H1 (cell line): ENCODE data around the gene NELL1. TPM values are rescaled to one million over a fixed set of nuclear protein-coding genes. Genes with fewer than 3 reads are reported as not detected.

ENCODE experiments used
- CTCF ChIA-PET: fragments of 300-600 bp; sonication (Branson Sonifier 250); formaldehyde crosslinking; loops from one replicate; lab custom pipeline; 2021; ENCODE audit not compliant: partially characterized antibody; lab: Charles Lee
- POLR2A ChIA-PET: fragments of 300-600 bp; sonication (Branson Sonifier 250); formaldehyde crosslinking; loops from one replicate; lab custom pipeline; 2021; ENCODE audit warnings: inconsistent platforms; ENCODE audit not compliant: partially characterized antibody; lab: Charles Lee
- DNase-seq, 2 experiments: peaks; one replicate each; pipeline versions ENCODE4 v3.0.0 to v3.0.0-alpha.2; 2010 to 2022; ENCODE audit warnings: low spot score in 2 of 2, low read depth in 1 of 2, mixed read lengths in 1 of 2
- FAIRE-seq: peaks from 2 replicates; lab custom pipeline; 2011; peaks lifted over from hg19 to GRCh38; lab: Jason Lieb, UNC
- H2AFZ ChIP-seq: 2 replicates; pipeline ENCODE4 v1.8.1; 2012; ENCODE audit warnings: low read length, inconsistent platforms
- H2AK5ac ChIP-seq: 2 replicates; pipeline ENCODE4 v1.6.1; 2013; ENCODE audit warnings: low read depth, low read length
- H2BK120ac ChIP-seq: replicated peaks from 2 replicates; pipeline ENCODE3; 2013; ENCODE audit warnings: low read depth, low read length, inconsistent platforms
- H2BK12ac ChIP-seq: 2 replicates; pipeline ENCODE4 v1.6.1; 2013; ENCODE audit warnings: low read depth, low read length
- H2BK15ac ChIP-seq: 2 replicates; pipeline ENCODE4 v1.6.1; 2013; ENCODE audit warnings: low read length
- H2BK20ac ChIP-seq: 2 replicates; pipeline ENCODE4 v1.6.1; 2013; ENCODE audit warnings: low read length
- H2BK5ac ChIP-seq: 2 replicates; pipeline ENCODE4 v1.6.1; 2013; ENCODE audit warnings: low read depth, low read length
- H3K14ac ChIP-seq: 2 replicates; pipeline ENCODE4 v1.6.1; 2013; ENCODE audit warnings: inconsistent platforms; ENCODE audit not compliant: insufficient read length
- H3K18ac ChIP-seq: 2 replicates; pipeline ENCODE4 v1.6.1; 2013; ENCODE audit warnings: low read length; ENCODE audit errors: extremely low read depth
- H3K23ac ChIP-seq: 2 replicates; pipeline ENCODE4 v1.6.1; 2013; ENCODE audit warnings: inconsistent platforms; ENCODE audit not compliant: insufficient read length
- H3K23me2 ChIP-seq: 2 replicates; pipeline ENCODE4 v1.6.1; 2013; ENCODE audit warnings: low read depth, low read length
- H3K27ac ChIP-seq: 2 replicates; pipeline ENCODE4 v1.6.1; 2011; ENCODE audit warnings: low read depth, low read length, inconsistent platforms
- H3K27me3 ChIP-seq, 4 experiments: replicated peaks in 1 of 4; 1 replicate in 1 of 4; 2 replicates in 3 of 4; pipeline versions ENCODE4 v1.6.1 to v1.8.1; 2011 to 2013; ENCODE audit warnings: low read length in 3 of 4, mild to moderate bottlenecking in 3 of 4, inconsistent platforms in 2 of 4, mixed read lengths in 2 of 4, moderate library complexity in 1 of 4; ENCODE audit not compliant: control insufficient read depth in 3 of 4, insufficient read depth in 3 of 4; ENCODE audit errors: extremely low read depth in 1 of 4
- H3K36me3 ChIP-seq, 4 experiments: 2 replicates each; pipeline versions ENCODE4 v1.6.1 to v1.8.1; 2011 to 2013; ENCODE audit warnings: mild to moderate bottlenecking in 4 of 4, low read length in 3 of 4, moderate library complexity in 2 of 4, control low read depth in 1 of 4, inconsistent platforms in 1 of 4; ENCODE audit not compliant: insufficient read depth in 4 of 4, control insufficient read depth in 2 of 4
- H3K4ac ChIP-seq: replicated peaks from 2 replicates; pipeline ENCODE3; 2013; ENCODE audit warnings: low read length, low read depth, mixed read lengths, inconsistent platforms; ENCODE audit not compliant: insufficient read length
- H3K4me1 ChIP-seq, 4 experiments: replicated peaks in 1 of 4; 1 replicate in 1 of 4; 2 replicates in 3 of 4; pipeline versions ENCODE4 v1.6.1 to v1.8.1; 2011 to 2013; ENCODE audit warnings: low read length in 3 of 4, inconsistent platforms in 2 of 4, mixed read lengths in 1 of 4; ENCODE audit not compliant: insufficient read depth in 4 of 4, control insufficient read depth in 3 of 4
- H3K4me2 ChIP-seq, 2 experiments: 2 replicates each; pipeline versions ENCODE4 v1.6.1 to v1.8.1; 2011 to 2013; ENCODE audit warnings: low read depth in 2 of 2, low read length in 2 of 2, control low read depth in 1 of 2, inconsistent platforms in 1 of 2, mild to moderate bottlenecking in 1 of 2; ENCODE audit not compliant: insufficient read depth in 1 of 2
- H3K4me3 ChIP-seq, 4 experiments: fragments of 200-600, 300-600 bp in 1 of 4; sonication (generic), shearing (Covaris generic), sonication (Bioruptor Twin) in 1 of 4; 2 replicates each; pipeline versions ENCODE4 v1.5.1 to v1.8.1; 2011 to 2016; ENCODE audit warnings: low read length in 4 of 4, low read depth in 3 of 4, control low read depth in 2 of 4, inconsistent platforms in 2 of 4, mild to moderate bottlenecking in 2 of 4, mixed read lengths in 1 of 4, moderate library complexity in 1 of 4; ENCODE audit not compliant: insufficient read depth in 2 of 4; ENCODE audit errors: extremely low read depth in 1 of 4
- H3K56ac ChIP-seq: replicated peaks from 2 replicates; pipeline ENCODE3; 2013; ENCODE audit warnings: low read depth, mild to moderate bottlenecking, mixed read lengths, low read length, inconsistent platforms; ENCODE audit not compliant: insufficient read length
- H3K79me1 ChIP-seq: 2 replicates; pipeline ENCODE4 v1.6.1; 2013; ENCODE audit warnings: low read depth, low read length, control low read depth
- H3K79me2 ChIP-seq, 2 experiments: 2 replicates each; pipeline versions ENCODE4 v1.6.1 to v1.8.1; 2012 to 2013; ENCODE audit warnings: low read length in 2 of 2, mild to moderate bottlenecking in 2 of 2, inconsistent platforms in 1 of 2; ENCODE audit not compliant: insufficient read depth in 2 of 2, control insufficient read depth in 1 of 2
- H3K9ac ChIP-seq, 4 experiments: replicated peaks in 1 of 4; 1 replicate in 1 of 4; 2 replicates in 3 of 4; pipeline versions ENCODE4 v1.6.1 to v1.8.1; 2011 to 2013; ENCODE audit warnings: low read depth in 3 of 4, low read length in 3 of 4, control low read depth in 2 of 4, mild to moderate bottlenecking in 2 of 4, moderate library complexity in 2 of 4, inconsistent platforms in 1 of 4; ENCODE audit errors: extremely low read depth in 1 of 4
- H3K9me3 ChIP-seq, 2 experiments: 2 replicates each; pipeline versions ENCODE4 v1.6.1 to v1.8.1; 2012 to 2013; ENCODE audit warnings: mild to moderate bottlenecking in 2 of 2, moderate library complexity in 2 of 2, control low read depth in 1 of 2, inconsistent platforms in 1 of 2, low read depth in 1 of 2, low read length in 1 of 2, mixed read lengths in 1 of 2; ENCODE audit not compliant: insufficient read depth in 2 of 2
- H4K20me1 ChIP-seq, 2 experiments: replicated peaks in 1 of 2; 2 replicates each; pipeline versions ENCODE3 to v1.8.1; 2011 to 2013; ENCODE audit warnings: inconsistent platforms in 2 of 2, low read length in 2 of 2, mild to moderate bottlenecking in 1 of 2; ENCODE audit not compliant: insufficient read depth in 2 of 2, control insufficient read depth in 1 of 2
- H4K5ac ChIP-seq: 2 replicates; pipeline ENCODE4 v1.6.1; 2013; ENCODE audit warnings: low read length, low read depth, mixed read lengths, inconsistent platforms; ENCODE audit not compliant: insufficient read length
- H4K8ac ChIP-seq: 2 replicates; pipeline ENCODE4 v1.8.0; 2013; ENCODE audit warnings: mild to moderate bottlenecking, moderate library complexity, low read length, inconsistent platforms; ENCODE audit not compliant: insufficient read depth; ENCODE audit errors: extremely low read depth
- H4K91ac ChIP-seq: replicated peaks from 2 replicates; pipeline ENCODE3; 2013; ENCODE audit warnings: low read length, mixed read lengths, inconsistent platforms; ENCODE audit not compliant: insufficient read length
- ASH2L ChIP-seq: fragments of 200-600, 300-600 bp; sonication (generic); IDR thresholded peaks from one replicate; pipeline ENCODE4 v1.7.1; 2017; ENCODE audit warnings: low read length
- BACH1 ChIP-seq: IDR thresholded peaks from 2 replicates; pipeline ENCODE4 v1.6.1; 2012; ENCODE audit warnings: low read length, improper control_type of control experiment
- CHD1 ChIP-seq: IDR thresholded peaks from 2 replicates; pipeline ENCODE4 v1.6.1; 2012; ENCODE audit warnings: low read depth, low read length, improper control_type of control experiment
- GABPA ChIP-seq: IDR thresholded peaks from 2 replicates; pipeline ENCODE4 v1.6.1; 2011; ENCODE audit warnings: mild to moderate bottlenecking, low read length, moderate library complexity, borderline replicate concordance; ENCODE audit not compliant: insufficient read depth
- KDM1A ChIP-seq: fragments of 200-600, 300-600 bp; sonication (generic); IDR thresholded peaks from 2 replicates; pipeline ENCODE4 v1.7.1; 2016; ENCODE audit warnings: mild to moderate bottlenecking, low read length, borderline replicate concordance
- MAFK ChIP-seq: IDR thresholded peaks from 2 replicates; pipeline ENCODE4 v1.6.1; 2012; ENCODE audit warnings: low read depth, mild to moderate bottlenecking, improper control_type of control experiment, low read length
- RAD21 ChIP-seq, 2 experiments: IDR thresholded peaks in 1 of 2; conservative IDR thresholded peaks in 1 of 2; 2 replicates each; pipeline ENCODE4 v1.6.1; 2011; ENCODE audit warnings: low read depth in 2 of 2, low read length in 2 of 2, improper control_type of control experiment in 1 of 2, inconsistent platforms in 1 of 2, mild to moderate bottlenecking in 1 of 2, moderate library complexity in 1 of 2
- SIRT6 ChIP-seq: IDR thresholded peaks from one replicate; pipeline ENCODE4 v1.7.1; 2012; ENCODE audit warnings: low read length, inconsistent platforms
- SUZ12 ChIP-seq: fragments of 200-600 bp; sonication (generic); IDR thresholded peaks from 2 replicates; pipeline ENCODE4 v1.6.1; 2012; ENCODE audit warnings: mild to moderate bottlenecking, inconsistent platforms, low read length, moderate library complexity, mixed read lengths
- TEAD4 ChIP-seq: IDR thresholded peaks from 2 replicates; pipeline ENCODE4 v1.6.1; 2012; ENCODE audit warnings: low read depth, low read length, inconsistent platforms, mixed read lengths
- ZNF274 ChIP-seq: IDR thresholded peaks from 2 replicates; pipeline ENCODE4 v1.7.0; 2012; ENCODE audit warnings: low read length, borderline replicate concordance; ENCODE audit errors: extremely low read depth
- WGBS, 2 experiments: shearing (Covaris generic) in 1 of 2; methylation state at CpG; one replicate each; pipeline versions ENCODE4 v1.1.6 to v1.1.7; 2013 to 2015; ENCODE audit warnings: low lambda C conversion rate in 2 of 2, mixed read lengths in 2 of 2, inconsistent platforms in 1 of 2, low coverage in 1 of 2, missing lambda C conversion rate in 1 of 2; ENCODE audit not compliant: insufficient replicate concordance in 2 of 2, insufficient coverage in 1 of 2, insufficient read length in 1 of 2; ENCODE audit errors: extremely low coverage in 1 of 2, missing lambda C conversion rate in 1 of 2; 5-methylcytosine and 5-hydroxymethylcytosine counted together
- polyA plus RNA-seq, 7 experiments: library from polyadenylated mRNA; depleted of rRNA in 3 of 7; stranded (reverse) in 5 of 7; unstranded in 2 of 7; fragments of >200 nt in 5 of 7; fragments of 200-250 nt in 2 of 7; gene quantifications; 1 replicate in 5 of 7; 2 replicates in 1 of 7; 4 replicates in 1 of 7; pipeline versions ENCODE4 v1.2.1 to v1.2.3, GENCODE V29; 2011 to 2013; ENCODE audit warnings: missing spikeins in 2 of 7, mixed read lengths in 2 of 7
- total RNA-seq: library from RNA; stranded (reverse); fragmentation: NEBNext Ultra II Directional; extraction: Animal tissue kit (Norgen Biotek cat#: 25700); gene quantifications from 2 replicates; pipeline ENCODE4 v1.2.1, GENCODE V29; 2021
- TF ChIP-seq, protein P1 (sequence below): IDR thresholded peaks from 2 replicates; pipeline ENCODE4 v1.6.1; 2012; ENCODE audit warnings: inconsistent platforms

The NELL1 gene
- total and polyA plus RNA-seq, 2 of the 8 experiments (the other 6 are each of a cell fraction or from before 2014, with no cell fraction given), result 0.21 TPM; not detected in 1

- no peak overlapping the region for H3K27ac ChIP-seq
- no peak overlapping the region for H3K23ac ChIP-seq
- no peak overlapping the region for H2BK12ac ChIP-seq
- no peak overlapping the region for H2BK15ac ChIP-seq
- no peak overlapping the region for H2AFZ ChIP-seq
- WGBS, 2 experiments, result 97% methylated on average over 4 of the region's 4 CpGs; no CpG with 5 or more reads in 1 of the 2 experiments
- H3K9ac ChIP-seq, result no peak overlapping the region
- ChIA-PET POLR2A (no interaction called here), CTCF (no interaction called here)
- no peak overlapping the region for H2AK5ac ChIP-seq
- H3K9me3 ChIP-seq, result no peaks in the 10 kb centered on the region
- H2BK120ac ChIP-seq, result no peak overlapping the region
- no peak overlapping the region for H2BK5ac ChIP-seq
- H3K14ac ChIP-seq, result no peak overlapping the region
- H4K91ac ChIP-seq, result no peak overlapping the region
- H3K18ac ChIP-seq, result no peak overlapping the region
- no peaks in the 10 kb centered on the region for H4K20me1 ChIP-seq
- TF ChIP-seq SIRT6 (no peak), CHD1 (no peak), MAFK (no peak), TEAD4 (no peak), BACH1 (no peak), ASH2L (no peak), RAD21 (IDR thresholded peaks at IDR 0.05 in 1 of 2, conservative IDR thresholded peaks at IDR 0.05 in 1 of 2; ENCODE audit: low read depth in 2 of 2, low read length in 2 of 2) (no peak), SUZ12 (no peak), KDM1A (no peak), GABPA (no peak), ZNF274 (no peak)
- TF ChIP-seq, protein P1, sequence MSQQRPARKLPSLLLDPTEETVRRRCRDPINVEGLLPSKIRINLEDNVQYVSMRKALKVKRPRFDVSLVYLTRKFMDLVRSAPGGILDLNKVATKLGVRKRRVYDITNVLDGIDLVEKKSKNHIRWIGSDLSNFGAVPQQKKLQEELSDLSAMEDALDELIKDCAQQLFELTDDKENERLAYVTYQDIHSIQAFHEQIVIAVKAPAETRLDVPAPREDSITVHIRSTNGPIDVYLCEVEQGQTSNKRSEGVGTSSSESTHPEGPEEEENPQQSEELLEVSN, result no peak
- no peaks in the 10 kb centered on the region for H3K79me2 ChIP-seq
- H3K56ac ChIP-seq, result no peak overlapping the region
- DNase-seq (no peak), FAIRE-seq (no peak)
- H3K36me3 ChIP-seq, result no peaks in the 10 kb centered on the region
- no peaks in the 10 kb centered on the region for H3K27me3 ChIP-seq
- no peaks in the 10 kb centered on the region for H3K4me1 ChIP-seq
- no peak overlapping the region for H4K8ac ChIP-seq
- no peaks in the 10 kb centered on the region; the same call in 1 of the 2 replicates for H3K23me2 ChIP-seq
- H3K4ac ChIP-seq, result no peak overlapping the region
- no peaks in the 10 kb centered on the region for H3K79me1 ChIP-seq
- no peak overlapping the region for H3K4me2 ChIP-seq
- no peak overlapping the region for H2BK20ac ChIP-seq
- H3K4me3 ChIP-seq, result no peak overlapping the region
- no peak overlapping the region for H4K5ac ChIP-seq
These were observed 593.6 kb downstream of the NELL1 start for GRCh38 chr11:21262992-21263391.
